ENCODE results near the gene CSNK1G2. TPM values are rescaled to one million over a fixed set of nuclear protein-coding genes. Genes with fewer than 3 reads are reported as not detected.

CSNK1G2 gene
- polyA plus RNA-seq, 1 experiment: 22.9 TPM

GRCh38 chr19:1944916-1945561 lies 4.1 kb downstream of the CSNK1G2 start:
- ChIA-PET POLR2A (interaction anchor here (0.5 kb wide), 1 partner anchor 27 kb away, joined by 3 read pairs; no protein-coding TSS in a partner anchor), CTCF (interaction anchor here (0.7 kb wide), 3 partner anchors 10 to 106 kb away, joined by 7 to 10 read pairs (median 9); no protein-coding TSS in a partner anchor)
- no peaks in the 10 kb centered on the region for H3K27me3 ChIP-seq (ENCODE audit: control insufficient read depth, insufficient read depth, low read length)
- peaks cover 23% of the 10 kb centered on the region; the same call in 1 of the 2 replicates for H3K9me3 ChIP-seq (ENCODE audit: control insufficient read depth, insufficient read depth, low read length)
- no peak overlapping the region for H3K27ac ChIP-seq (ENCODE audit: low read depth, low read length)
- H3K4me3 ChIP-seq (ENCODE audit: low read depth, low read length): no peak overlapping the region
- no peak for TF ChIP-seq CTCF (IDR thresholded peaks at IDR 0.05; ENCODE audit: low read depth, low read length)
- DNase-seq (ENCODE audit: low read depth, low spot score): no peak

- Histone ChIP-seq H3K9me3 (ENCODE audit: control insufficient read depth, insufficient read depth, low read length) (peaks cover 28% of the 10 kb centered on the region; the same call in 1 of the 2 replicates), H3K27me3 (ENCODE audit: control insufficient read depth, insufficient read depth, low read length) (no peaks in the 10 kb centered on the region), H3K4me3 (ENCODE audit: low read depth, low read length) (no peak overlapping the region), H3K27ac (ENCODE audit: low read depth, low read length) (no peak overlapping the region)
- ChIA-PET CTCF (interaction anchor here (0.7 kb wide), 2 partner anchors 22 to 106 kb away, joined by 7 to 9 read pairs; no protein-coding TSS in a partner anchor), POLR2A (no interaction called here)
- peak; percentile 51 for TF ChIP-seq CTCF (IDR thresholded peaks at IDR 0.05; ENCODE audit: low read depth, low read length)
- DNase-seq (ENCODE audit: low read depth, low spot score): no peak
Measured at GRCh38 chr19:1945899-1946298, 4.9 kb downstream of the CSNK1G2 start.

- Histone ChIP-seq H3K27ac (ENCODE audit: low read depth, low read length) (no peak overlapping the region), H3K9me3 (ENCODE audit: control insufficient read depth, insufficient read depth, low read length) (peaks cover 32% of the 10 kb centered on the region; the same call in 1 of the 2 replicates), H3K27me3 (ENCODE audit: control insufficient read depth, insufficient read depth, low read length) (no peaks in the 10 kb centered on the region), H3K4me3 (ENCODE audit: low read depth, low read length) (no peak overlapping the region)
- POLR2A ChIA-PET: no interaction called here
- CTCF ChIA-PET: interaction anchor here (1.0 kb wide), 1 partner anchor 18 kb away, joined by 3 read pairs; no protein-coding TSS in a partner anchor
- TF ChIP-seq CTCF (IDR thresholded peaks at IDR 0.05; ENCODE audit: low read depth, low read length): no peak
- DNase-seq (ENCODE audit: low read depth, low spot score): no peak
Measured at GRCh38 chr19:1947651-1948209, 6.8 kb downstream of the CSNK1G2 start.

GRCh38 chr19:1949304-1950101 lies 8.5 kb downstream of the CSNK1G2 start:
- peaks cover 32% of the 10 kb centered on the region; the same call in 1 of the 2 replicates for H3K9me3 ChIP-seq (ENCODE audit: control insufficient read depth, insufficient read depth, low read length)
- no peak overlapping the region for H3K4me3 ChIP-seq (ENCODE audit: low read depth, low read length)
- H3K27ac ChIP-seq (ENCODE audit: low read depth, low read length): no peak overlapping the region
- no peaks in the 10 kb centered on the region for H3K27me3 ChIP-seq (ENCODE audit: control insufficient read depth, insufficient read depth, low read length)
- ChIA-PET CTCF (no interaction called here), POLR2A (interaction anchor here (0.6 kb wide), 1 partner anchor 88 kb away, joined by 3 read pairs; no protein-coding TSS in a partner anchor)
- no peak for TF ChIP-seq CTCF (IDR thresholded peaks at IDR 0.05; ENCODE audit: low read depth, low read length)
- no peak for DNase-seq (ENCODE audit: low read depth, low spot score)
